DMS79 (cell line): Measurements from ENCODE around the gene GHR.

ENCODE experiments used
- DNase-seq: peaks from one replicate; lab custom pipeline; 2025; lab: John Stamatoyannopoulos, UW

Gene GHR

GRCh38 chr5:42423285-42424165 is at the start of gene GHR:
TSS of gene GHR (plus strand) at chr5:42423439. CDS start at chr5:42565875, 142,436 bp downstream.
- no peak for DNase-seq

- no peak for DNase-seq
Measured at GRCh38 chr5:42374679-42375273, 48.5 kb upstream of the GHR start.

GRCh38 chr5:42377496-42377895 is 45.7 kb upstream of the GHR start:
- no peak for DNase-seq

GRCh38 chr5:42381973-42382372 is 41.3 kb upstream of the GHR start:
- DNase-seq: no peak

GRCh38 chr5:42387563-42387962 is 35.7 kb upstream of the GHR start:
- no peak for DNase-seq

GRCh38 chr5:42390115-42390514 is 33.1 kb upstream of the GHR start:
- no peak for DNase-seq

- no peak for DNase-seq
Measured at GRCh38 chr5:42392917-42393316, 30.3 kb upstream of the GHR start.

- no peak for DNase-seq
Measured at GRCh38 chr5:42396111-42396510, 27.1 kb upstream of the GHR start.

GRCh38 chr5:42397267-42397666 is 26.0 kb upstream of the GHR start:
- DNase-seq: no peak

GRCh38 chr5:42399702-42400101 is 23.5 kb upstream of the GHR start:
- no peak for DNase-seq

- DNase-seq: no peak
Measured at GRCh38 chr5:42400474-42400873, 22.8 kb upstream of the GHR start.

GRCh38 chr5:42403236-42403635 is 20.0 kb upstream of the GHR start:
- no peak for DNase-seq

GRCh38 chr5:42404366-42404765 is 18.9 kb upstream of the GHR start:
- no peak for DNase-seq

GRCh38 chr5:42419294-42419693 is 3.9 kb upstream of the GHR start:
- no peak for DNase-seq

GRCh38 chr5:42422656-42423280 is 471 bp upstream of the GHR start:
- DNase-seq: no peak

GRCh38 chr5:42426016-42426415 is 2.8 kb downstream of the GHR start:
- DNase-seq: no peak

- no peak for DNase-seq
Measured at GRCh38 chr5:42429694-42430093, 6.5 kb downstream of the GHR start.

- no peak for DNase-seq
Measured at GRCh38 chr5:42434047-42434724, 10.9 kb downstream of the GHR start.

GRCh38 chr5:42436051-42436450 is 12.8 kb downstream of the GHR start:
- DNase-seq: no peak

- DNase-seq: no peak
Measured at GRCh38 chr5:42454216-42454995, 31.2 kb downstream of the GHR start.

GRCh38 chr5:42461033-42461432 is 37.8 kb downstream of the GHR start:
- no peak for DNase-seq

GRCh38 chr5:42461507-42461906 is 38.3 kb downstream of the GHR start:
- no peak for DNase-seq
